Naive thymus-derived CD8-positive, alpha-beta T cell (primary cell): ENCODE measurements around the gene PAXX. TPM values are rescaled to one million over a fixed set of nuclear protein-coding genes. Genes with fewer than 3 reads are reported as not detected.

Experiments used
- ATAC-seq, 2 donors: fragments of 150-1000 bp; cut with Tn5 transposase in 1 of 2; sonication (Bioruptor Pico), chemical (Tn5 transposase) in 1 of 2; 1 replicate in 1 of 2; 2 replicates in 1 of 2; pipeline ENCODE4 v1.10.0; 2021; ENCODE audit warnings: mild to moderate bottlenecking in 2 of 2, moderate library complexity in 2 of 2
- POLR2A ChIA-PET: fragments of 350-600 bp; sonication (Branson Sonifier 250); formaldehyde crosslinking; loops from one replicate; lab custom pipeline; 2021; ENCODE audit warnings: antibody characterized with exemption; lab: Charles Lee
- DNase-seq, 10 donors: peaks; one replicate each; pipeline versions ENCODE4 v3.0.0 to v3.0.0-alpha.2; 2020 to 2022
- H3K27ac Mint-ChIP-seq, 10 donors: one replicate each; pipeline ENCODE4 v1.8.0; 2020 to 2022; ENCODE audit warnings: mild to moderate bottlenecking in 10 of 10, mixed read lengths in 10 of 10, moderate library complexity in 4 of 10, inconsistent platforms in 1 of 10
- H3K27me3 Mint-ChIP-seq, 5 donors: one replicate each; pipeline ENCODE4 v1.8.0; 2021 to 2022; ENCODE audit warnings: mixed read lengths in 5 of 5
- H3K36me3 Mint-ChIP-seq, 3 donors: one replicate each; pipeline ENCODE4 v1.8.0; 2020 to 2022; ENCODE audit warnings: mixed read lengths in 3 of 3, mild to moderate bottlenecking in 2 of 3, inconsistent platforms in 1 of 3
- H3K4me1 Mint-ChIP-seq, 4 donors: one replicate each; pipeline ENCODE4 v1.8.0; 2021 to 2022; ENCODE audit warnings: mixed read lengths in 4 of 4
- H3K4me3 Mint-ChIP-seq, 10 donors: one replicate each; pipeline ENCODE4 v1.8.0; 2020 to 2022; ENCODE audit warnings: mild to moderate bottlenecking in 10 of 10, mixed read lengths in 10 of 10, moderate library complexity in 6 of 10, inconsistent platforms in 1 of 10
- H3K9me3 Mint-ChIP-seq, 9 donors: one replicate each; pipeline ENCODE4 v1.8.0; 2020 to 2022; ENCODE audit warnings: mixed read lengths in 9 of 9, mild to moderate bottlenecking in 3 of 9, inconsistent platforms in 1 of 9, moderate library complexity in 1 of 9
- polyA plus RNA-seq, 3 donors: library from polyadenylated mRNA; unstranded; fragments of 300-500 nt; fragmentation: Illumina TruSeq; gene quantifications; one replicate each; pipeline ENCODE4 v1.2.3, GENCODE V29; 2021
- total RNA-seq, 8 experiments: library from RNA in 2 of 8; stranded (reverse) in 2 of 8; gene quantifications; one replicate each; pipeline ENCODE4 v1.2.3 and lab custom pipeline; 2021 to 2026

Gene PAXX, protein sequence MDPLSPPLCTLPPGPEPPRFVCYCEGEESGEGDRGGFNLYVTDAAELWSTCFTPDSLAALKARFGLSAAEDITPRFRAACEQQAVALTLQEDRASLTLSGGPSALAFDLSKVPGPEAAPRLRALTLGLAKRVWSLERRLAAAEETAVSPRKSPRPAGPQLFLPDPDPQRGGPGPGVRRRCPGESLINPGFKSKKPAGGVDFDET
- total RNA-seq = 100 to 1,000 TPM; 129 to 137 TPM
- 100 to 1,000 TPM; 104 to 119 (median 112) TPM for polyA plus RNA-seq
- total RNA-seq (lab: John Stamatoyannopoulos, UW) = 43.7 to 125 (median 62.3) reads per million in 6 experiments

DNA sequence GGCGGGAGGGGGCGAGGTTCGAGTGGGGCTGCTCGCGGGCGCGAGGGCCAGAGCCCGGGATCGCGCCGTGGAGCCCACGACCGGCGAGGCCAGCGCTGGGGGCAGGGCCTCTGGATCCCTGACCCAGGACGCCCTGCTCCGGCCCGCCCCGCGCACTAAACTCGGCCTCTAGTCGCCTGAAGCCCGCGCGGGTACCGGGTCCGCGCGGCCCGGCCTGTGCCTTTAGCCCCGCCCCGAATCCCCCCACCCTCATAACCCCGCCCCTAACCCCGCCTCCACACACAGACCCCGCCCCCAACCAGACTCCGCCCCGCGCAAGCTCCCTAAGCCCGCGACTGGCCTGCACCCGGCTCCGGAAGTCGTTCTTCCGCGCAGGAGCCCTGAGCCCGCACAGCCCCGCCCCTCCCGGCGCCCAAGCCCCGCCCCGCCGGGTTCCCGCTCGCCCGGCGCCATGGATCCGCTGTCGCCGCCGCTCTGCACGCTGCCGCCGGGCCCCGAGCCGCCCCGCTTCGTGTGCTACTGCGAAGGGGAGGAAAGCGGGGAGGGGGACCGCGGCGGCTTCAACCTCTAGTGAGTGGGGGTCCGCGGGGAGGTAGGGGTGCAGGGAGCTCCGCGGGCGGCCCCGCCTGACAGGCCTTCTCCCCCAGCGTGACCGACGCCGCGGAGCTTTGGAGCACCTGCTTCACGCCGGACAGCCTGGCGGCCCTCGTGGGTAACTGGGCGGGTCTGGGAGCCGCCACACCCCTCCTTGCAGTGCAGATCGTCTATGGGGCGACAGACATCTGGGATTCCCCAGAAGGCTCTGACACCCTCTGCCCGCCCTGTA is at the start of gene PAXX:
Gene PAXX (plus strand): TSS at position 430 of the 826 bp plus-strand sequence. CDS start 22 bp downstream, at position 452.
- Mint-ChIP-seq H3K27me3 (peaks cover 0 to 7% (median 0%) of the 10 kb centered on the region in 5 donors), H3K27ac (peak within 1 kb of the TSS; percentile 78 to 96 (median 92)), H3K9me3 (no peaks in the 10 kb centered on the region), H3K4me3 (peak within 1 kb of the TSS; percentile 84 to 93 (median 88)), H3K36me3 (peaks cover 0 to 5% (median 2%) of the 10 kb centered on the region in 3 donors), H3K4me1 (peaks cover 7 to 42% (median 34%) of the 10 kb centered on the region in 4 donors)
- POLR2A ChIA-PET = interaction anchor here (0.6 to 9.3 kb wide), 24 partner anchors 9 to 231 kb away, joined by 3 to 113 read pairs (median 6); partner anchors contain the start of genes ABCA2, AJM1, C8G and EDF1
- DNase-seq (peak; percentile 86 to 97 (median 92)), ATAC-seq (peak; percentile 80 to 83)

DNA sequence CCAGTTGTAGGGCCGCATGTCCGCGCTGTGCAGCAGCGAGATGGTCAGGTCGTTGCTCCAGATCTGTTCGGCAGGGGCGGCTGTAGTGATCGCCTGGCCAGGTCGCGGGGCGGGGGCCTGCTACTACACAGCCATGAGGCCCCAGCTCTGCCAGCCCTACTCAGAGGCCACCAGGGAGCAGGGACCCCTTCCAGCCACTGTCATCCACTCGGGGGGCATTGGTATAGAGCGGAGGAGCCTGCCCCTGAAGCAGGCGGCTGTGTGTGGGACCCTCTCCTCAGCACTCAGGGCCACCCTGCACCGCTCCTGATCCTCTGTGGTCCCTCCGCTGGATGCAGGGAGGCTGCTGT is 49.4 kb upstream of the PAXX start:
- ATAC-seq (no peak), DNase-seq (no peak)
- peaks cover 0 to 23% (median 2%) of the 10 kb centered on the region in 3 donors for H3K36me3 Mint-ChIP-seq
- no peak overlapping the region for H3K27ac Mint-ChIP-seq
- no peaks in the 10 kb centered on the region for H3K27me3 Mint-ChIP-seq
- peak overlapping the region in 6 of 10 donors; percentile 26 to 76 (median 55) for H3K4me3 Mint-ChIP-seq
- no peaks in the 10 kb centered on the region for H3K9me3 Mint-ChIP-seq
- peaks cover 5 to 20% (median 9%) of the 10 kb centered on the region in 4 donors for H3K4me1 Mint-ChIP-seq
- POLR2A ChIA-PET = interaction anchor here (1.2 to 9.5 kb wide), 4 partner anchors 52 to 298 kb away, joined by 3 to 113 read pairs (median 6); partner anchors contain the start of genes CLIC3, PAXX and TMEM141

DNA sequence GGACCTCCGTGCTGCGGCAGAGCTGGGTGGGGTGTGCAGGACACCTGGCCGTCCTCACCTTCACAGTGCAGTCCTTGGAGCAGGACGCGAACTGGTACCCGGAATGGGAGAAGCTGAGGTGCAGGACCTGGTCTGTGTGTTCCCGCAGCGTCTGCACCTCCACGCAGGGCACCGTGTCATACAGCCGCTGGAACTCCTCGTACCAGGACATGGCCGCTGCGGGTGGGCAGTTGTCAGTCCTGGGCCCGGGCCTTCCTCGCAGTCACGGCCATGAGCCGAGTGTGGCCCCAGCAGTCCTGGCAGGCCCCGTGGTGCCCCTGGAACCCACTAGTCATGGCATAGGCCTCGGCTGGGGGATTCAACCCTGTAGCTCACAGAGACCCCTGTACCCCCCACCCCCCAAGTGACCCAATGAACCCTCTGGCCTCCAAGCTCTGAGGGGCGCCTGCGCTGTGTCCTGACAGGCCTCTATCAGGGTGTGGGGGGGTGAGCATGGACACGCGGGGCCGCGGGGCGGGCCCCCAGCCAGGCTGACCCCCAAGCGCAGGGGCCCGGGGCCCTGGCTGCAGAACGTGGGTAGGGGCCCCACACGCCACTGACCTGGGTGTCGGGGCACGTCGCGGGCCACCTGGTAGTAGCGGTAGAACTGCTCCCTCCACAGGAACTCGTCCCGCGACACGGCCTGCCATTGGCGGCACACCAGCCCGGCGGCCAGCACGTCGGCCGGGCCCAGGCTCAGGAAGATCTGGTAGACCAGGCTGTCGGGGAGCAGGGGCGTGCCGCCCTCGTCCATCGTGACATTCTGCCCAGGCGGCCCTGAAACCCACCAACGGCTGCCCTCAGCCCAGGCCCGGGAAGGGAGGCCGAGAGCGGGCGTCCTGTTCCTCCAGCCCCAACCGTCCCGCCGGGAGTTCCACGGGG is 48.7 kb upstream of the PAXX start:
- peak in 3 of 10 donors; percentile 20 to 64 (median 32) for DNase-seq
- POLR2A ChIA-PET = interaction anchor here (0.7 to 9.5 kb wide), 14 partner anchors 51 to 405 kb away, joined by 3 to 113 read pairs (median 3); partner anchors contain the start of genes CLIC3, EDF1, PAXX and RABL6
- Mint-ChIP-seq H3K4me3 (peak overlapping the region; percentile 72 to 89 (median 81)), H3K9me3 (no peaks in the 10 kb centered on the region), H3K4me1 (peaks cover 5 to 25% (median 11%) of the 10 kb centered on the region in 4 donors), H3K27ac (peak overlapping the region in 9 of 10 donors; percentile 22 to 87 (median 75)), H3K27me3 (no peaks in the 10 kb centered on the region), H3K36me3 (peaks cover 0 to 20% (median 2%) of the 10 kb centered on the region in 3 donors)
- ATAC-seq = peak in 1 of 2 donors; percentile 20

DNA sequence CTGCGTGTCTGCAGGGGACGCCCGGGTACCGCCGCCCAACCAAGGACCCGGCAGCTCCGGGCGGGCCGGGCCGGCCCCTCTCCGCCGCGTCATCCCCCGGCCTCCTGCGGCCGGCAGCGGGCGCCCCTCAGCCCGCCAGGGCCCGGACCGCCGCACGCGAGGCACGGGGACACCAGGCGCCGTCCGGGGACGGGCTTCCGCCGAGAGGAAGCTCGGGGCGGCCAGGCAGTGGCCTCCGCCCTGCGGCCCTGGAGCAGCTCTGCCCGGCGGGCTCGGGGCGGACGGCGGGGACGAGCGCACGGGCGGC is 48.1 kb upstream of the PAXX start:
- DNase-seq = no peak
- peaks cover 5 to 29% (median 14%) of the 10 kb centered on the region in 4 donors for H3K4me1 Mint-ChIP-seq
- H3K27ac Mint-ChIP-seq = peak overlapping the region in 1 of 10 donors; percentile 22
- ATAC-seq = peak; percentile 35 to 58
- H3K36me3 Mint-ChIP-seq = peaks cover 0 to 19% (median 0%) of the 10 kb centered on the region in 3 donors
- POLR2A ChIA-PET = interaction anchor here (0.7 to 9.5 kb wide), 15 partner anchors 51 to 405 kb away, joined by 3 to 113 read pairs (median 3); partner anchors contain the start of genes CLIC3, EDF1, PAXX and RABL6
- no peaks in the 10 kb centered on the region for H3K9me3 Mint-ChIP-seq
- no peaks in the 10 kb centered on the region for H3K27me3 Mint-ChIP-seq
- peak overlapping the region in 6 of 10 donors; percentile 72 to 89 (median 81) for H3K4me3 Mint-ChIP-seq

DNA sequence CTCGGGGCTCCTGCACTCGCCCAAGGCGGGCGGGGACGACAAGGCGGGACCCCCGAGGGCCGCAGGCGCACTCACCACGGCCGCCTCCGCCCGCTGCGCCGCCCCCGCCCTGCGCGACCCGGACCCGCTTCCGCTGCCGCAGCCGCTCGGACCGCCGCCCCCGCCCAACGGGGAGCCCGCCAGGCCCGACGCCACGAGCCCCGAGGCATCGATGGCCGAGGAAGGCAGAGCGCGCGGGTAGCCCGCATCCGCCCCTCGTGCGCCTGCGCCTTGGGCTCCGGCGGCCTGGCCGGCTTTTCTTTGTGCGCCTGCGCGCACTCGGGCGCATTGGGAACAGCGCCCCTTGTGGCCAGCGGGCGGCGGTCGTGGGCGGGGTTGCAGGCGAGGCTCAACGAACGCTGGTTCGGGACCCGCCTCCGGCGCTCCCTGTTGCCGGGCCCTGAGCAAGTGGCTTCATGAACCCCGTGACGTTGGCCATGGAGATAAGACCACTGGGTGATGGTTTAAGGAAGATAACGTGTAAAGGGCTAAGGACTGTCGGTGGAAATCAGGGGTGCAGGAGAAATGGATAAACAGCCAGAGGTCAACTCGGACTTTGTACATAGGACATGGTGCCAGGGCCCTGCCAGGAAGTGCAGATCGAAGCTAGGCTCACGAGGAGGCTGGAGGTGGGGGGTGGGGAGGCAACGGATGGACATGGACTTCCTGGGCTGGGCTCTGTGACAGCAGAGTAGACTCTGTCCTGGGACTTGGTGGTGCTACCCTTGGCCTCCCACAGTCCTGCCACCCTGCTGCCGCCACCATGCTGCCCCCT is 47.5 kb upstream of the PAXX start, which contains the start of the genes C8G and FBXW5:
Gene C8G (plus strand): TSS at position 725 of the 814 bp plus-strand sequence. CDS start 78 bp downstream, at position 803.
Gene FBXW5 (minus strand): TSS at position 220 of the 814 bp plus-strand sequence. CDS start 655 bp downstream, outside the sequence.
- Mint-ChIP-seq H3K27me3 (no peaks in the 10 kb centered on the region), H3K4me1 (peaks cover 5 to 32% (median 14%) of the 10 kb centered on the region in 4 donors), H3K27ac (peak within 1 kb of the TSS in 9 of 10 donors; percentile 74 to 95 (median 77)), H3K4me3 (peak within 1 kb of the TSS; percentile 72 to 92 (median 82)), H3K36me3 (peaks cover 0 to 14% (median 0%) of the 10 kb centered on the region in 3 donors), H3K9me3 (no peaks in the 10 kb centered on the region)
- POLR2A ChIA-PET = interaction anchor here (0.7 to 9.5 kb wide), 20 partner anchors 15 to 406 kb away, joined by 3 to 113 read pairs (median 4); partner anchors contain the start of genes ABCA2, CLIC3, EDF1 and PAXX
- peak; percentile 77 to 87 for ATAC-seq
- DNase-seq = peak; percentile 88 to 96 (median 94)

DNA sequence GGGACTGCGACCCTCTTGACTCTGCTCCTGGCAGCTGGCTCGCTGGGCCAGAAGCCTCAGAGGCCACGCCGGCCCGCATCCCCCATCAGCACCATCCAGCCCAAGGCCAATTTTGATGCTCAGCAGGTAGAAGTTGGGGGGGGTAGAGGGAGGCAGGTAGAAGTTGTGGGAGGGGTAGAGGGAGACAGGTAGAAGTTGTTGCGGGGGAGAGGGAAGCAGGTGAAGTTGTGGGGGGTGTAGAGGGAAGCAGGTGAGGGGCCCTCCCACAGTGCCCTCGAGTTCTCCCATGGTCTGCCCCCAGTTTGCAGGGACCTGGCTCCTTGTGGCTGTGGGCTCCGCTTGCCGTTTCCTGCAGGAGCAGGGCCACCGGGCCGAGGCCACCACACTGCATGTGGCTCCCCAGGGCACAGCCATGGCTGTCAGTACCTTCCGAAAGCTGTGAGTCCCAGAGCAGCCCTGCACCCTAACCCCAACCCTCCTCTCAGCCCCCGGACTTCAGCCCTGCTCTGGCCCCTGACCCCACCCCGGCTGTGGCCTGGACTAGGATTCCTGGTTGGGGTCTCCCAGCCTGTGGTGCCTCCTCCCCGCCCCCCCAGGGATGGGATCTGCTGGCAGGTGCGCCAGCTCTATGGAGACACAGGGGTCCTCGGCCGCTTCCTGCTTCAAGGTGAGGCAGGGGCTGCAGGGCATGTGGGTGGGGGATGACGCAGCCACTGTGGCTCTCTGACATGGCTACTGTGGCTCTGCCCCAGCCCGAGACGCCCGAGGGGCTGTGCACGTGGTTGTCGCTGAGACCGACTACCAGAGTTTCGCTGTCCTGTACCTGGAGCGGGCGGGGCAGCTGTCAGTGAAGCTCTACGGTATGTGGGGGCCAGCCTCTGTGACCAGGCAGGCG is 46.6 kb upstream of the PAXX start:
- Mint-ChIP-seq H3K36me3 (peaks cover 0 to 13% (median 0%) of the 10 kb centered on the region in 3 donors), H3K4me1 (peaks cover 7 to 36% (median 21%) of the 10 kb centered on the region in 4 donors), H3K4me3 (no peak overlapping the region), H3K9me3 (no peaks in the 10 kb centered on the region), H3K27ac (peak overlapping the region in 3 of 10 donors; percentile 25 to 85 (median 48)), H3K27me3 (no peaks in the 10 kb centered on the region)
- ATAC-seq (no peak), DNase-seq (peak in 1 of 10 donors; percentile 63)
- POLR2A ChIA-PET = interaction anchor here (0.8 to 9.5 kb wide), 10 partner anchors 14 to 407 kb away, joined by 3 to 113 read pairs (median 4); partner anchors contain the start of genes ABCA2, AJM1, CLIC3 and PAXX

DNA sequence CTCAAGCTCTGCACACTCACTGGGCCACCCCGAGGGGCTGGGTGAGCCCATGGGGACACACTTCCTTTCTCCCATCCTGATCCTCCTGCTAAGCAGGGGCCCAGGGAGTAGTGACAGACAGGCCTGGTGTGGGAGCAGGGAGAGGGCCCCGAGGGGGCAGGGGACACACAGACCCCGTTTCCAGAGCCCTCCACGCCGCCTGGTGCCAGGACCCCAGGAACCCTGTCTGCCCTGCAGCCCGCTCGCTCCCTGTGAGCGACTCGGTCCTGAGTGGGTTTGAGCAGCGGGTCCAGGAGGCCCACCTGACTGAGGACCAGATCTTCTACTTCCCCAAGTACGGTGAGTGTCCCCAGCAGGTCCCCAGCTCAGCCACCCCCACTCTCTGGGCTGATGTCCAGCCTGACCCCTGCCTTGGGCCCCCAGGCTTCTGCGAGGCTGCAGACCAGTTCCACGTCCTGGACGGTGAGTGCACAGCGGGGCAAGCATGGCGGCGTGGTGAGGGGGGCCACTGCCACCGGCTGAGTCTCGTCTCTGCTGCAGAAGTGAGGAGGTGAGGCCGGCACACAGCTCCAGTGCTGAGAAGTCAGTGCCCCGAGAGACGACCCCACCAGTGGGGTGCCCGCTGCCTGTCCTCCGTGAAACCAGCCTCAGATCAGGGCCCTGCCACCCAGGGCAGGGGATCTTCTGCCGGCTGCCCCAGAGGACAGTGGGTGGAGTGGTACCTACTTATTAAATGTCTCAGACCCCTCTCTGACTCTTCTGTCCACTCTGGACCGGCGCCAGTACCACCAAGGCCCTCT is 45.8 kb upstream of the PAXX start:
- POLR2A ChIA-PET = interaction anchor here (1.0 to 9.5 kb wide), 9 partner anchors 13 to 121 kb away, joined by 3 to 113 read pairs (median 6); partner anchors contain the start of genes ABCA2, AJM1, CLIC3 and PAXX

DNA sequence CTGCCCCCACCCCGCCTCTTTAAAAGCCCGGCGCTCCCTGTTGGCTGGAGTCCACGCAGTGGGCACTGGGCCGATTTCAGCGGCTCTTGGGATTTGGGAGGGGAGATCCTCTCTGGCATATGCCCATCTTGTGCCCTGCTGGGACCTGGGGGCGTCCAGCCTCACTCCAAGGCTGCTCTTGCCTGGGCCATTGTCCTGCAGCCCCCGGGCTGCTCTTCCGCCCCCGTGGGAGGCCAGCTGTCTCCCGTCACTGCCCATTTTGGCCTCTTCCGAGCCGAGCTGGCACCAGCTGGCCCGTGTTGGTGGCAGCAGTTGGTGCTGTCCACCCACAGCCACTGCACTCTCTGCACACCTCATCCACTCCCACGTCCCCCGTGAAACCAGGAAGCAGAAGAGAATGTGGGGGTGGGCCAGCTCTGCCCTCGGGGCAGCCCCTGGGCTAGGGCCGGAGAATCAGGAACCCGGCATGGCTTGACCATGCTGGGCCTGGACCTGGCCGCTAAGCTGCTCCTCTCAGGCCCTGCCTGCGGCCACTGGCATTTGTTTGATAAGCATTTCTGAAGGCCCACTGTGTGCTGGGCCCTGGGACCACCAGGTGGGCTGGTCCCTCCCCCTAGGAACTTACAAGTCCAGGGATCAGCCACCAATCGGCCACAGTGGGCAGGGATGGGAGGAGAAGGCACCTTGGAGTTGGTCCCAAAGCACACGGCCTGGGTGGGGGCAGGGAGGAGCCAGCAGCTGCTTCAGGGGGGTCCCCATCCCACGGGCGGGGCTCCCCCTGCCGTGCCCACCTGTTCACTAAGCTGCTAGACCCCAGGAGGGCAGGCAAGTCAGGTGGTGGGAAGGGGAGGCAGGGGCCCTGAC is 45.0 kb upstream of the PAXX start:
- POLR2A ChIA-PET = interaction anchor here (0.5 to 9.5 kb wide), 10 partner anchors 13 to 140 kb away, joined by 3 to 113 read pairs (median 6); partner anchors contain the start of genes ABCA2, CLIC3, MAN1B1 and PAXX
- Mint-ChIP-seq H3K9me3 (no peaks in the 10 kb centered on the region), H3K36me3 (no peaks in the 10 kb centered on the region), H3K4me3 (peak overlapping the region in 3 of 10 donors; percentile 19 to 62 (median 26)), H3K27me3 (no peaks in the 10 kb centered on the region), H3K27ac (peak overlapping the region in 2 of 10 donors; percentile 3 to 43), H3K4me1 (peaks cover 7 to 31% (median 21%) of the 10 kb centered on the region in 4 donors)
- ATAC-seq = no peak
- peak in 2 of 10 donors; percentile 4 to 62 for DNase-seq

More for the DNA sequence above, 45.8 kb upstream of the PAXX start:
- H3K9me3 Mint-ChIP-seq = no peaks in the 10 kb centered on the region
- ATAC-seq (no peak), DNase-seq (peak in 1 of 10 donors; percentile 51)
- H3K4me1 Mint-ChIP-seq = peaks cover 7 to 34% (median 22%) of the 10 kb centered on the region in 4 donors
- H3K27me3 Mint-ChIP-seq = no peaks in the 10 kb centered on the region
- H3K36me3 Mint-ChIP-seq = peaks cover 0 to 7% (median 0%) of the 10 kb centered on the region in 3 donors
- no peak overlapping the region for H3K4me3 Mint-ChIP-seq
- H3K27ac Mint-ChIP-seq = no peak overlapping the region
